Measurements from ENCODE around the gene S100A13. TPM values are rescaled to one million over a fixed set of nuclear protein-coding genes. Genes with fewer than 3 reads are reported as not detected.
"Not testable (repeated sequence)": the region's sequence is repeated elsewhere in the genome, so short reads cannot be mapped to it uniquely, and the experiment has no call there.

S100A13 gene
- total RNA-seq, 1 experiment from 2014 or later = 55.0 TPM

DNA sequence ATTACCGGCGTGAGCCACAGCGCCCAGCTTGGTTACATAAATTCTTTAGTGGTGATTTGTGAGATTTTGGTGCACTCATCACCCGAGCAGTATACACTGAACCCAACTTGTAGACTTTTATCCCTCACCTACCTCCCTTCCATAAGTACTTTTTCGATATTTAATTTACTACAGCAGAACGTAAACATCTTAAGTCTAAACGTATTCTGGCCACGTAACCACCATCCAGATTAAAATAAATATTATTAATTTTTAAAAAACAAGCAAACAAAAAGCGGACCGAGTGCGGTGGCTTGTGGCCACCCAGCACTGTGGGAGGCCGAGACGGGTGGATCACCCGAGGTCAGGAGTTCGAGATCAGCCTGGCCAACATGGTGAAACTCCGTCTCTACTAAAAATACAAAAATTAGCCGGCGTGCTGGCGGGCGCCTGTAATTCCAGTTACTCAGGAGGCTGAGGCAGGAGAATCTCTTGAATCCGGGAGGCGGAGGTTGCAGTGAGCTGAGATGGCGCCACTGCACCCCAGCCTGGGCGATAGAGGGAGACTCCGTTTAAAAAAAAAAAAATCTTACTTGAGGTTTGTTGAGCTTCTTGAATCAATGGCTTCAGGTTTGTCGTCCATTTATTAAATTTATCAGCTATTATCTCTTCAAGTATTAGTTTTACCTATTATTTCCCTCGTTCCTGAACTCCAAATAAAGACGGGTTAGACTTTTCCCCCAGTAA lies 44.5 kb upstream of the S100A13 start:
- H3K56ac ChIP-seq (ENCODE audit: insufficient read length, low read depth, low read length); H3K23ac ChIP-seq (ENCODE audit: insufficient read length, low read depth, low read length); H2BK5ac ChIP-seq (ENCODE audit: insufficient read length, low read length); H3K4me3 Mint-ChIP-seq; H4K5ac ChIP-seq (ENCODE audit: insufficient read length, low read depth, low read length); H2BK12ac ChIP-seq (ENCODE audit: insufficient read length, low read depth, low read length); H3K27me3 ChIP-seq (ENCODE audit: insufficient read depth, low read length); H3T11ph ChIP-seq (ENCODE audit: low read length); H3K4ac ChIP-seq (ENCODE audit: low read depth, low read length); H4K8ac ChIP-seq (replicated peaks; ENCODE audit: insufficient read length, low read depth, low read length); H2BK15ac ChIP-seq (ENCODE audit: low read depth, low read length); DNase-seq; H3K4me1 ChIP-seq (ENCODE audit: insufficient read depth, low read length); H2AK5ac ChIP-seq (ENCODE audit: insufficient read length, low read length); H4K91ac ChIP-seq (ENCODE audit: insufficient read length, low read depth, low read length); H3K27me3 Mint-ChIP-seq (ENCODE audit: low read depth); H2BK20ac ChIP-seq (ENCODE audit: low read depth, low read length, poor library complexity, severe bottlenecking); H3K9me3 Mint-ChIP-seq; H4K20me1 ChIP-seq (ENCODE audit: control insufficient read depth, insufficient read depth, insufficient read length); H3K9me3 ChIP-seq (ENCODE audit: control insufficient read depth, low read depth, low read length): not testable (repeated sequence)
- Histone ChIP-seq H3K4me2 (ENCODE audit: insufficient read depth, insufficient read length, low read length) (peak overlapping the region; percentile 89), H3K79me1 (ENCODE audit: insufficient read depth, low read depth, low read length, poor library complexity, severe bottlenecking) (peaks cover 17% of the 10 kb centered on the region), H2AFZ (ENCODE audit: low read length) (peak overlapping the region; percentile 91), H3K18ac (ENCODE audit: insufficient read length, low read depth, low read length) (peak overlapping the region; percentile 83), H3K27ac (ENCODE audit: insufficient read length, low read depth, low read length) (peak overlapping the region; percentile 71), H3K79me2 (ENCODE audit: insufficient read depth, low read length) (peaks cover 15% of the 10 kb centered on the region), H3K9ac (ENCODE audit: extremely low read depth, insufficient read length, low read length) (peak overlapping the region; percentile 87), H3K23me2 (ENCODE audit: insufficient read length, low read depth, low read length, poor library complexity, severe bottlenecking) (peaks cover 11% of the 10 kb centered on the region), H3K14ac (ENCODE audit: insufficient read depth, low read length) (peak overlapping the region; percentile 58; the same call in 1 of the 2 replicates), H2BK120ac (ENCODE audit: low read depth, low read length, poor library complexity, severe bottlenecking) (peak overlapping the region; percentile 40)
- Mint-ChIP-seq H3K36me3 (ENCODE audit: insufficient read depth in 1 of 3, low read depth in 3 of 3) (peaks cover 0 to 36% (median 35%) of the 10 kb centered on the region in 3 experiments; a peak in 4 of 7 replicates), H3K27ac (peak overlapping the region in 2 of 3 experiments; percentile 11 to 38; a peak in 2 of 7 replicates), H3K4me1 (peaks cover 9 to 12% of the 10 kb centered on the region in 2 experiments; a peak in 3 of 4 replicates)
- TF ChIP-seq CTCF (conservative IDR thresholded peaks at IDR 0.05) = peak; percentile 34; the same call in 2 of the 3 replicates
- WGBS (ENCODE audit: extremely low coverage, insufficient read length, low lambda C conversion rate) = no CpG with 5 or more reads among the region's 28 CpGs

Measured in H9 (cell line).